Neural progenitor cell (in vitro differentiated cells): ENCODE results near the gene TMEM63C.

Experiments
- CTCF ChIP-seq: fragments of 200-600 bp; sonication (generic); IDR thresholded peaks from 2 replicates; pipeline ENCODE4 v1.5.1; 2017; ENCODE audit warnings: antibody characterized with exemption, mild to moderate bottlenecking
- EZH2phosphoT487 ChIP-seq: fragments of 200-600 bp; sonication (generic); IDR thresholded peaks from 2 replicates; pipeline ENCODE4 v1.6.1; 2017; ENCODE audit warnings: antibody characterized with exemption

- no peak for TF ChIP-seq CTCF
- no peak for TF ChIP-seq EZH2phosphoT487
These were observed at the start of gene TMEM63C for GRCh38 chr14:77181603-77182437.
